A549 (cell line): ENCODE data around the gene PPM1G.

ENCODE experiments used
- CHD2 ChIP-seq: fragments of 150-350 bp; IDR thresholded peaks from 2 replicates; pipeline ENCODE4 v1.6.1; 2014; ENCODE audit warnings: low read length; ENCODE audit not compliant: partially characterized antibody
- EHMT2 ChIP-seq: fragments of 200-600 bp; sonication (generic); IDR thresholded peaks from 2 replicates; pipeline ENCODE4 v1.6.1; 2016; ENCODE audit warnings: antibody characterized with exemption, low read depth, mild to moderate bottlenecking, moderate library complexity
- EP300 ChIP-seq, 2 experiments: fragments of >200 bp; sonication (Bioruptor Twin); formaldehyde crosslinking; IDR thresholded peaks; 2 replicates in 1 of 2; 3 replicates in 1 of 2; pipeline ENCODE4 v1.6.1; 2016 to 2017
- HEYL ChIP-seq: fragments of 250-450 bp; sonication (Bioruptor Pico); IDR thresholded peaks from 2 replicates; pipeline ENCODE4 v1.8.0; 2021; ENCODE audit warnings: mild to moderate bottlenecking, moderate library complexity
- JUNB ChIP-seq: fragments of >200 bp; sonication (Bioruptor Twin); formaldehyde crosslinking; IDR thresholded peaks from 2 replicates; pipeline ENCODE4 v1.6.1; 2016
- MAFK ChIP-seq: fragments of 450-650 bp; IDR thresholded peaks from 2 replicates; pipeline ENCODE4 v1.6.1; 2014; ENCODE audit not compliant: partially characterized antibody
- NFE2L2 ChIP-seq: fragments of 150-350 bp; conservative IDR thresholded peaks from 2 replicates; pipeline ENCODE4 v1.6.1; 2014; ENCODE audit warnings: low read length
- POLR2A ChIP-seq: IDR thresholded peaks from 2 replicates; pipeline ENCODE4 v1.6.1; 2012; ENCODE audit warnings: mild to moderate bottlenecking, low read length
- RAD21 ChIP-seq, 2 experiments: fragments of >200 bp in 1 of 2; sonication (Bioruptor Twin) in 1 of 2; formaldehyde crosslinking in 1 of 2; IDR thresholded peaks in 1 of 2; conservative IDR thresholded peaks in 1 of 2; 2 replicates in 1 of 2; 3 replicates in 1 of 2; pipeline ENCODE4 v1.6.1; 2012 to 2018; ENCODE audit warnings: inconsistent platforms in 1 of 2
- TP53 ChIP-seq: fragments of 250-450 bp; sonication (Bioruptor Pico); IDR thresholded peaks from 2 replicates; pipeline ENCODE4 v1.5.0; 2021; ENCODE audit warnings: mild to moderate bottlenecking, moderate library complexity
- TF ChIP-seq, protein P1 (sequence below): fragments of >200 bp; sonication (Bioruptor Twin); formaldehyde crosslinking; IDR thresholded peaks from 3 replicates; pipeline ENCODE4 v1.5.1; 2016
- TF ChIP-seq, protein P2 (sequence below): fragments of >200 bp; sonication (Bioruptor Twin); formaldehyde crosslinking; IDR thresholded peaks from 3 replicates; pipeline ENCODE4 v1.6.1; 2016

DNA sequence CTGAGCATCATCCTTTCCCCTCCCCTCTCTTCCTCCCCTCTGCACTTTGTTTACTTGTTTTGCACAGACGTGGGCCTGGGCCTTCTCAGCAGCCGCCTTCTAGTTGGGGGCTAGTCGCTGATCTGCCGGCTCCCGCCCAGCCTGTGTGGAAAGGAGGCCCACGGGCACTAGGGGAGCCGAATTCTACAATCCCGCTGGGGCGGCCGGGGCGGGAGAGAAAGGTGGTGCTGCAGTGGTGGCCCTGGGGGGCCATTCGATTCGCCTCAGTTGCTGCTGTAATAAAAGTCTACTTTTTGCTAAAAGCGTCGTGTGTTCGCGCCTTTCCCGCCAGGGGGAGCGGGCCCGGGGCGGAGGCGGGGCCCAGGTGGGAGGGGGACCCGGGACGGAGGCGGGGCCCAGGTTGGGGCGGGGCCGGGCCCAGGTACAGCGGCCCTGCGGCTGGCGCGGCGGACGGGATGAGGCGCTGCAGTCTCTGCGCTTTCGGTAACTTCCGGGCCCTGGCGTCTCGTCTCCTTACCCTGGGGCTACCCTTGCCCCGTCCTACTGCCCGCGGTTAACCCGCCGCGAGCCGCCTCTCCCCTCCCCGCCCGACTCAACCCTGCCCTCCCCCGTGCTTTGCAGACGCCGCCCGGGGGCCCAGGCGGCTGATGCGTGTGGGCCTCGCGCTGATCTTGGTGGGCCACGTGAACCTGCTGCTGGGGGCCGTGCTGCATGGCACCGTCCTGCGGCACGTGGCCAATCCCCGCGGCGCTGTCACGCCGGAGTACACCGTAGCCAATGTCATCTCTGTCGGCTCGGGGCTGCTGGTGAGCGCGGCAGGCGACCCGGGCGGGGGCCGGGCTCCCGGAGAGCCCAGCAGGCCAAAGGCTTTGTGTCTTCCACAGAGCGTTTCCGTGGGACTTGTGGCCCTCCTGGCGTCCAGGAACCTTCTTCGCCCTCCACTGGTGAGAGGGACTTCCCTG, 32.8 kb upstream of the PPM1G start, which contains the start of gene KRTCAP3:
- TF ChIP-seq POLR2A (no peak), RAD21 (conservative IDR thresholded peaks at IDR 0.05 in 1 of 2, IDR thresholded peaks at IDR 0.05 in 1 of 2) (no peak), HEYL (CRISPR knock-in tag) (no peak), JUNB (no peak), EP300 (IDR thresholded peaks at IDR 0.05) (no peak), TP53 (CRISPR knock-in tag) (no peak), CHD2 (no peak), MAFK (no peak), EHMT2 (no peak), NFE2L2 (no peak)
- TF ChIP-seq, protein P1, sequence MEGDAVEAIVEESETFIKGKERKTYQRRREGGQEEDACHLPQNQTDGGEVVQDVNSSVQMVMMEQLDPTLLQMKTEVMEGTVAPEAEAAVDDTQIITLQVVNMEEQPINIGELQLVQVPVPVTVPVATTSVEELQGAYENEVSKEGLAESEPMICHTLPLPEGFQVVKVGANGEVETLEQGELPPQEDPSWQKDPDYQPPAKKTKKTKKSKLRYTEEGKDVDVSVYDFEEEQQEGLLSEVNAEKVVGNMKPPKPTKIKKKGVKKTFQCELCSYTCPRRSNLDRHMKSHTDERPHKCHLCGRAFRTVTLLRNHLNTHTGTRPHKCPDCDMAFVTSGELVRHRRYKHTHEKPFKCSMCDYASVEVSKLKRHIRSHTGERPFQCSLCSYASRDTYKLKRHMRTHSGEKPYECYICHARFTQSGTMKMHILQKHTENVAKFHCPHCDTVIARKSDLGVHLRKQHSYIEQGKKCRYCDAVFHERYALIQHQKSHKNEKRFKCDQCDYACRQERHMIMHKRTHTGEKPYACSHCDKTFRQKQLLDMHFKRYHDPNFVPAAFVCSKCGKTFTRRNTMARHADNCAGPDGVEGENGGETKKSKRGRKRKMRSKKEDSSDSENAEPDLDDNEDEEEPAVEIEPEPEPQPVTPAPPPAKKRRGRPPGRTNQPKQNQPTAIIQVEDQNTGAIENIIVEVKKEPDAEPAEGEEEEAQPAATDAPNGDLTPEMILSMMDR = no peak
- TF ChIP-seq, protein P2, sequence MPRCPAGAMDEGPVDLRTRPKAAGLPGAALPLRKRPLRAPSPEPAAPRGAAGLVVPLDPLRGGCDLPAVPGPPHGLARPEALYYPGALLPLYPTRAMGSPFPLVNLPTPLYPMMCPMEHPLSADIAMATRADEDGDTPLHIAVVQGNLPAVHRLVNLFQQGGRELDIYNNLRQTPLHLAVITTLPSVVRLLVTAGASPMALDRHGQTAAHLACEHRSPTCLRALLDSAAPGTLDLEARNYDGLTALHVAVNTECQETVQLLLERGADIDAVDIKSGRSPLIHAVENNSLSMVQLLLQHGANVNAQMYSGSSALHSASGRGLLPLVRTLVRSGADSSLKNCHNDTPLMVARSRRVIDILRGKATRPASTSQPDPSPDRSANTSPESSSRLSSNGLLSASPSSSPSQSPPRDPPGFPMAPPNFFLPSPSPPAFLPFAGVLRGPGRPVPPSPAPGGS = no peak
